HG02610 (cell line): ENCODE results near the gene RALGAPA2.

Experiments used
- ATAC-seq: cut with Tn5 transposase; IDR thresholded peaks from one replicate; pipeline ENCODE4 v1.9.1; 2021; ENCODE audit warnings: mild to moderate bottlenecking, moderate library complexity; ENCODE audit not compliant: unreplicated experiment

The RALGAPA2 gene

GRCh38 chr20:20477444-20478041 is 234.9 kb downstream of the RALGAPA2 start:
- ATAC-seq = no peak

- no peak for ATAC-seq
Observed at GRCh38 chr20:20476504-20476903, 235.9 kb downstream of the RALGAPA2 start.

GRCh38 chr20:20473657-20474056 is 238.8 kb downstream of the RALGAPA2 start:
- ATAC-seq = no peak

- no peak for ATAC-seq
Observed at GRCh38 chr20:20472684-20473274, 239.7 kb downstream of the RALGAPA2 start.

- peak; percentile 88 for ATAC-seq
Observed at GRCh38 chr20:20466341-20466879, 246.0 kb downstream of the RALGAPA2 start.

GRCh38 chr20:20465252-20465651 is 247.2 kb downstream of the RALGAPA2 start:
- no peak for ATAC-seq

- peak; percentile 55 for ATAC-seq
Observed at GRCh38 chr20:20463933-20464374, 248.5 kb downstream of the RALGAPA2 start.

GRCh38 chr20:20462185-20462584 is 250.3 kb downstream of the RALGAPA2 start:
- ATAC-seq = no peak

- ATAC-seq = no peak
Observed at GRCh38 chr20:20461551-20461950, 250.9 kb downstream of the RALGAPA2 start.

- ATAC-seq = no peak
Observed at GRCh38 chr20:20459726-20460125, 252.7 kb downstream of the RALGAPA2 start.

- ATAC-seq = no peak
Observed at GRCh38 chr20:20457392-20458126, 254.9 kb downstream of the RALGAPA2 start.

GRCh38 chr20:20456741-20457140 is 255.7 kb downstream of the RALGAPA2 start:
- ATAC-seq = no peak

GRCh38 chr20:20455926-20456325 is 256.5 kb downstream of the RALGAPA2 start:
- ATAC-seq = no peak

GRCh38 chr20:20454850-20455627 is 257.4 kb downstream of the RALGAPA2 start:
- ATAC-seq = no peak

- no peak for ATAC-seq
Observed at GRCh38 chr20:20454367-20454766, 258.1 kb downstream of the RALGAPA2 start.

- peak; percentile 90 for ATAC-seq
Observed at GRCh38 chr20:20452254-20452676, 260.2 kb downstream of the RALGAPA2 start.

GRCh38 chr20:20450521-20450920 is 261.9 kb downstream of the RALGAPA2 start:
- no peak for ATAC-seq

GRCh38 chr20:20448881-20449280 is 263.6 kb downstream of the RALGAPA2 start:
- ATAC-seq = no peak

- no peak for ATAC-seq
Observed at GRCh38 chr20:20447196-20447595, 265.2 kb downstream of the RALGAPA2 start.

- no peak for ATAC-seq
Observed at GRCh38 chr20:20446425-20447015, 265.9 kb downstream of the RALGAPA2 start.

GRCh38 chr20:20446001-20446400 is 266.4 kb downstream of the RALGAPA2 start:
- ATAC-seq = no peak
